HG03175 (cell line): ENCODE data around the gene LRRC41.
"Not testable (repeated sequence)": the region's sequence is repeated elsewhere in the genome, so short reads cannot be mapped to it uniquely, and the experiment has no call there.

ENCODE experiments used
- ATAC-seq: cut with Tn5 transposase; IDR thresholded peaks from one replicate; pipeline ENCODE4 v1.9.1; 2021; ENCODE audit warnings: mild to moderate bottlenecking, moderate library complexity; ENCODE audit not compliant: unreplicated experiment

The LRRC41 gene

GRCh38 chr1:46246136-46246535, 57.3 kb downstream of the LRRC41 start:
- ATAC-seq: not testable (repeated sequence)

GRCh38 chr1:46244656-46245371, 58.6 kb downstream of the LRRC41 start:
- ATAC-seq: no peak

GRCh38 chr1:46243831-46244230, 59.6 kb downstream of the LRRC41 start:
- ATAC-seq: not testable (repeated sequence)

- ATAC-seq: no peak
These were observed 60.5 kb downstream of the LRRC41 start for GRCh38 chr1:46242918-46243317.

GRCh38 chr1:46241733-46242132, 61.7 kb downstream of the LRRC41 start:
- ATAC-seq: not testable (repeated sequence)

- not testable (repeated sequence) for ATAC-seq
These were observed 64.6 kb downstream of the LRRC41 start for GRCh38 chr1:46238865-46239264.

GRCh38 chr1:46236882-46237281, 66.5 kb downstream of the LRRC41 start:
- no peak for ATAC-seq

- ATAC-seq: not testable (repeated sequence)
These were observed 72.2 kb downstream of the LRRC41 start for GRCh38 chr1:46231231-46231630.
